Colonic mucosa (tissue), 4 donors: ENCODE data around the gene MAP2K5. TPM values are rescaled to one million over a fixed set of nuclear protein-coding genes. Genes with fewer than 3 reads are reported as not detected.

Source experiments
- DNase-seq: peaks from one replicate; pipeline ENCODE4 v3.0.0-alpha.2; 2020
- H3K27ac ChIP-seq: fragments of 200-600 bp; one replicate; pipeline ENCODE4 v1.8.0; 2021
- H3K27me3 ChIP-seq: fragments of 200-600 bp; one replicate; pipeline ENCODE4 v1.8.0; 2021
- H3K36me3 ChIP-seq: fragments of 200-600 bp; one replicate; pipeline ENCODE4 v1.8.0; 2021
- H3K4me1 ChIP-seq: fragments of 200-600 bp; one replicate; pipeline ENCODE4 v1.8.0; 2021; ENCODE audit warnings: mild to moderate bottlenecking
- H3K4me3 ChIP-seq: fragments of 200-600 bp; one replicate; pipeline ENCODE4 v1.8.0; 2021
- H3K9ac ChIP-seq, 2 donors: one replicate each; pipeline ENCODE4 v1.7.0; 2013; ENCODE audit warnings: control low read depth in 2 of 2, low read depth in 2 of 2, low read length in 2 of 2
- H3K9me3 ChIP-seq: fragments of 200-600 bp; one replicate; pipeline ENCODE4 v1.8.0; 2021
- intact Hi-C: fragments of 100-400 bp; cut with DNase I; formaldehyde crosslinking; loops from one replicate; pipeline ENCODE4 v1.14.1; 2022
- total RNA-seq, 2 donors: library from RNA; stranded (reverse); fragmentation: NEBNext Ultra II Directional in 1 of 2; extraction: Animal tissue kit (Norgen Biotek cat#: 25700) in 1 of 2; gene quantifications; one replicate each; pipeline ENCODE4 v1.2.1, GENCODE V29; 2021
- TF ChIP-seq, protein P1 (sequence below): fragments of 200-600 bp; IDR thresholded peaks from one replicate; pipeline ENCODE4 v1.8.0; 2022; ENCODE audit warnings: antibody characterized with exemption, mild to moderate bottlenecking
- donor health status: healthy.
- donor health status: DM: no; HTN: no; CAD: no.
- donor health status: DM: no; HTN: no; CAD: no.

MAP2K5 gene
- total RNA-seq, 2 donors from 2014 or later = 19.1 to 20.2 TPM

DNA sequence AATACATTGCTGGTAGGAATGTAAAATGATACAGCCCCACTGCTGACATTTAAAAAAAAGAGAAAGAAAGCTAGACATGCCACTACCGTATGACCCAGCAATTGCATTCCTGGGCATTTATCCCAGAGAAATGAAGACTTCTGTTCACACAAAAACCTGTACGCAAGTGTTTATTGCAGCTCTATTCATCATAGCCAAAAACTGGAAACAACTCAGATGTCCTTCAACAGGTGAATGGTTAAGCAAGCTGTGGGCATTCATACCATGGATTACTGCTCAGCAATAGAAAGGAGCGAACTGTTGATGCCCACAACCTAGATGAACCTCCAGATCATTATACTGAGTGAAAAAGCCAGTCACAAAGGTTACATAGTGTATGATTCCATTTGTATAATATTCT lies 132.5 kb downstream of the MAP2K5 start:
- Histone ChIP-seq H3K27me3 (no peaks in the 10 kb centered on the region), H3K36me3 (no peaks in the 10 kb centered on the region), H3K27ac (no peak overlapping the region), H3K4me3 (no peak overlapping the region), H3K9me3 (no peaks in the 10 kb centered on the region), H3K9ac (no peak overlapping the region), H3K4me1 (no peaks in the 10 kb centered on the region)
- intact Hi-C loops = no loop called here
- no peak for DNase-seq
- TF ChIP-seq, protein P1, sequence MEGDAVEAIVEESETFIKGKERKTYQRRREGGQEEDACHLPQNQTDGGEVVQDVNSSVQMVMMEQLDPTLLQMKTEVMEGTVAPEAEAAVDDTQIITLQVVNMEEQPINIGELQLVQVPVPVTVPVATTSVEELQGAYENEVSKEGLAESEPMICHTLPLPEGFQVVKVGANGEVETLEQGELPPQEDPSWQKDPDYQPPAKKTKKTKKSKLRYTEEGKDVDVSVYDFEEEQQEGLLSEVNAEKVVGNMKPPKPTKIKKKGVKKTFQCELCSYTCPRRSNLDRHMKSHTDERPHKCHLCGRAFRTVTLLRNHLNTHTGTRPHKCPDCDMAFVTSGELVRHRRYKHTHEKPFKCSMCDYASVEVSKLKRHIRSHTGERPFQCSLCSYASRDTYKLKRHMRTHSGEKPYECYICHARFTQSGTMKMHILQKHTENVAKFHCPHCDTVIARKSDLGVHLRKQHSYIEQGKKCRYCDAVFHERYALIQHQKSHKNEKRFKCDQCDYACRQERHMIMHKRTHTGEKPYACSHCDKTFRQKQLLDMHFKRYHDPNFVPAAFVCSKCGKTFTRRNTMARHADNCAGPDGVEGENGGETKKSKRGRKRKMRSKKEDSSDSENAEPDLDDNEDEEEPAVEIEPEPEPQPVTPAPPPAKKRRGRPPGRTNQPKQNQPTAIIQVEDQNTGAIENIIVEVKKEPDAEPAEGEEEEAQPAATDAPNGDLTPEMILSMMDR = no peak

DNA sequence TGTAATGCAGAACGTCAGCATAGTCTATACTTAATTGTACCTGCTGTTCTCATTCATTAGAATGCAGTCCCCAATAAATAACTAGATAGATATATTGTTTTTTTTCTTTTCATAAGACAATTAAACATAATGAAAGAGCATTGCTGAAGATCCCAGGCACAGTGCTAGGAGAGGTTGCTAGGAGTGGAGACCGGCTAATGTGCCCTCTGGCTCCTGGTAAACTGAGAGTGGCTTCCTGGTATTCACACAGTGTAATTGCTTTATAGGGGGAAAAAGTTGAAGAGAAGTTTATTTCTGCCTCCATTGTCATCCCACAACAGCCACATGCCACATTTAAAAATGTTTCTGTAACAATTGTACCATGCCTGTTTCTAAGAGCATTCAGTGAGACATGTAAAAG lies 135.6 kb downstream of the MAP2K5 start:
- Histone ChIP-seq H3K9ac (no peak overlapping the region), H3K27me3 (no peaks in the 10 kb centered on the region), H3K9me3 (no peaks in the 10 kb centered on the region), H3K4me3 (no peak overlapping the region), H3K4me1 (no peaks in the 10 kb centered on the region), H3K36me3 (no peaks in the 10 kb centered on the region), H3K27ac (no peak overlapping the region)
- no peak for DNase-seq
- intact Hi-C loops = no loop called here
- TF ChIP-seq, protein P1 = no peak

DNA sequence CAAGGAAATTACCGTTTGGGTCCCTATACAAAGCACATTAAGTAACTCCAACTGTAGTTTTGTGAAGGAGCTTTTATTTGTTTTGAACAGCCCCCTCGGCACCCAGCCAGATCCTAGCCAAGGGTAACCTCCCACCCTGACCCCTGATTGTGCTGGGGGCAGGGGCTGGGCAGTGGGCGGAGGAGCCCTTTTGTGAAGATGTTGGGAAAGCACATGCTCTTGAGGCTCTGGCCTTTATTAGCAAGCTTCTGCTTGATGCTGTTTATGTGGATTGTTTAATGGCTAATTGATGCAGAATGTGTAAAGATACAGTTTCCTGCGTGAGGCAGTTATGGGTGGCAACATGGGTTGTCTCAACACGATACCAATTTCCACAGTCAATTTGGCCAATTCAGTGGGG lies 136.5 kb downstream of the MAP2K5 start:
- DNase-seq = no peak
- Histone ChIP-seq H3K4me1 (no peaks in the 10 kb centered on the region), H3K36me3 (no peaks in the 10 kb centered on the region), H3K27ac (no peak overlapping the region), H3K9ac (no peak overlapping the region), H3K27me3 (no peaks in the 10 kb centered on the region), H3K4me3 (no peak overlapping the region), H3K9me3 (no peaks in the 10 kb centered on the region)
- intact Hi-C loops = no loop called here
- TF ChIP-seq, protein P1 = no peak

DNA sequence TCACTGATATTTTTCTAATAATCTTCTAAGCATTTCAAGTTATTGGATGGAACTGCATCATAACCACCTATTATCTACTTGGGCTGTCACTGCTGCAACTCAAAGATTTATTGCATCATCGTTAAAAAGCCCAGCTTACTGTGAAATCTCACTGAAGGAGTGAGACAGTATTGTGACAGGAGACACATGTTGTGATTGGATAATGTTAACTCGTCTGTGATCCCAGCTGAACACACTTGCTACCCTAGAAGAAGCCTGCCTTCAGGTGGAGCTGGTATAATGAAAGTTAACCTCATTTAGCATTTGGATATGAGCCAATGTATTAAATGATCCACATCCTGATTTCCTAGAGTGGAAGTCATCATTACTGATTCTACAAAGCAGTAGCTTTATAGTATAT lies 138.1 kb downstream of the MAP2K5 start:
- TF ChIP-seq, protein P1 = no peak

DNA sequence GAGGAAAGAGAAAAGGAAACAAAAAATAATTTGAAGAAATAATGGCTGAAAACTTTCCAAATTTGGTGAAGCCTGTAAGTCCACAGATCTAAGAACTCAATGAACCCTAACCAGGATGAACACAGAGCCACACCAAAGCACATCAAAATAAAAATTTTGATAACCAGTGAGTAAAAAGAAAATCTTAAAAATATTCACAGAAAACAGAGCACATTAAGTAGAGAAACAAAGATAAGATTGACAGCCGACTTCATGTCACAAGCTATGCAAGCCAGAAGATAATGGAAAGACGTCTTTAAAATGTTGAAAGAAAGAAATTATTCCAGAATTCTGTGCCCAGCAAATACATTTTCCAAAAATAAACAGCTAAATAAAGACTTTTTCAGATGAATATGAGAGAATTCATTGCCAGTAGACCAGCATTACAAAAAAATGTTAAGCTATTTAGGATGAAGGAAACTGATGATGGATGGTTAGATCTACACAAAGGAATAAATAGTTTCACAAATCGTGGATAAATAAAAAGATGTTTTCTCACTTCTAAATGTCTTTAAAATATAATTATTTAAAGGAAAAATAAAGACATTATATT lies 142.6 kb downstream of the MAP2K5 start:
- TF ChIP-seq, protein P1 = no peak
- H3K4me3 ChIP-seq = no peak overlapping the region
- H3K9ac ChIP-seq = no peak overlapping the region
- intact Hi-C loops = no loop called here
- H3K36me3 ChIP-seq = no peaks in the 10 kb centered on the region
- H3K4me1 ChIP-seq = no peaks in the 10 kb centered on the region
- no peaks in the 10 kb centered on the region for H3K9me3 ChIP-seq
- no peak for DNase-seq
- no peaks in the 10 kb centered on the region for H3K27me3 ChIP-seq
- H3K27ac ChIP-seq = no peak overlapping the region

More for the DNA sequence above, 138.1 kb downstream of the MAP2K5 start:
- H3K36me3 ChIP-seq = no peaks in the 10 kb centered on the region
- H3K9me3 ChIP-seq = no peaks in the 10 kb centered on the region
- H3K4me1 ChIP-seq = no peaks in the 10 kb centered on the region
- no peak for DNase-seq
- H3K9ac ChIP-seq = no peak overlapping the region
- intact Hi-C loops = no loop called here
- no peak overlapping the region for H3K4me3 ChIP-seq
- H3K27ac ChIP-seq = no peak overlapping the region
- H3K27me3 ChIP-seq = no peaks in the 10 kb centered on the region
